BE2C (cell line): ENCODE data around the gene ACKR3.
A peak's percentile ranks its signal among the peaks of the same experiment; 100 is the strongest.

ENCODE experiments used
- DNase-seq: peaks from one replicate; pipeline ENCODE4 v3.0.0-alpha.2; 2020
- H3K27me3 ChIP-seq: fragments of 250-450 bp; sonication (Bioruptor Pico); 2 replicates; pipeline ENCODE4 v1.5.1; 2020; ENCODE audit warnings: mild to moderate bottlenecking
- H3K36me3 ChIP-seq: fragments of 250-450 bp; sonication (Bioruptor Pico); 2 replicates; pipeline ENCODE4 v1.5.1; 2020; ENCODE audit warnings: mild to moderate bottlenecking
- H3K4me1 ChIP-seq: fragments of 250-450 bp; sonication (Bioruptor Pico); 2 replicates; pipeline ENCODE4 v1.5.1; 2020
- H3K4me3 ChIP-seq: 2 replicates; pipeline ENCODE4 v1.5.1; 2011; ENCODE audit warnings: low read depth, low read length
- H3K9me3 ChIP-seq: fragments of 250-450 bp; sonication (Bioruptor Pico); 2 replicates; pipeline ENCODE4 v1.5.1; 2020
- CTCF ChIP-seq: IDR thresholded peaks from 2 replicates; pipeline ENCODE4 v1.5.1; 2012; ENCODE audit warnings: mild to moderate bottlenecking, low read depth, low read length

The ACKR3 gene

GRCh38 chr2:236631281-236631855, 61.7 kb downstream of the ACKR3 start:
- no peaks in the 10 kb centered on the region for H3K4me1 ChIP-seq
- no peak overlapping the region for H3K4me3 ChIP-seq
- H3K36me3 ChIP-seq: no peaks in the 10 kb centered on the region
- peaks cover 10% of the 10 kb centered on the region for H3K27me3 ChIP-seq
- DNase-seq: peak; percentile 30
- no peaks in the 10 kb centered on the region for H3K9me3 ChIP-seq
- no peak for TF ChIP-seq CTCF

GRCh38 chr2:236631856-236632291, 62.2 kb downstream of the ACKR3 start:
- peaks cover 10% of the 10 kb centered on the region for H3K27me3 ChIP-seq
- no peaks in the 10 kb centered on the region for H3K4me1 ChIP-seq
- H3K36me3 ChIP-seq: no peaks in the 10 kb centered on the region
- DNase-seq: no peak
- TF ChIP-seq CTCF: no peak
- H3K4me3 ChIP-seq: no peak overlapping the region
- H3K9me3 ChIP-seq: no peaks in the 10 kb centered on the region
